ENCODE results near the gene RASA3. TPM values are rescaled to one million over a fixed set of nuclear protein-coding genes. Genes with fewer than 3 reads are reported as not detected.

The RASA3 gene
- polyA plus RNA-seq, 3 donors = 9.0 to 32.6 (median 16.6) TPM

DNA sequence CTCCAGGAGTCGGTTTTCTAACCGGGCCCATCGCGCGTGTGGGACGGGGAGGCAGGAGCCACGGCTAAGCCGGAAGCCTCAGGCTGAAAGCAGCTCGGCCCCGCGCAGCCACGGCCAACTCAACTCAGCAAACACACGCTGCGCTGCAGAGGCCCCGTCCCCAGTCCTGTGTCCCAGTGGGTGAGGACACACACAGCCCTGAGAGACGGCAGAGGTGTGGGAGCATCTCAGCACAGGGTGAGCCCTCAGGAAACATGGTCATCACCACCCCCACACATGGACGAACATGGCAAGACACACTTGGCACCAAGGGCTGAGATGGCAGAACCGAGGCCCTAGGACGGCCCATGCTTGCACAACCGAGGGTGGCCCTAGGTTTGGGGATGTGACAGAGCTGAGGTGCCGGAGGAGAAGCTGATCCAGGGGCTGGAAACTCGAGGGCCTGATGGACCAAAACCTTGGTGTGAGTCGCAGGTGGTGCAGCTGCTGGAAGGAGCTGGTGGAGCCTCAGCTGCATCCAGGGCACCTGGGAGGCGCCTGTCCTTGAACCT lies 129.6 kb downstream of the RASA3 start:
- DNase-seq = no peak
- Mint-ChIP-seq H3K36me3 (peaks cover 54 to 64% of the 10 kb centered on the region in 2 donors), H3K4me1 (no peaks in the 10 kb centered on the region), H3K27ac (peak overlapping the region in 3 of 7 donors; percentile 10 to 18 (median 14)), H3K27me3 (ENCODE audit: low read depth in 3 of 3) (peaks cover 0 to 2% (median 0%) of the 10 kb centered on the region in 3 donors), H3K9me3 (peaks cover 0 to 2% (median 0%) of the 10 kb centered on the region in 7 donors), H3K4me3 (no peak overlapping the region)
- H3K79me2 ChIP-seq (ENCODE audit: insufficient read depth, low read length) = no peaks in the 10 kb centered on the region
- intact Hi-C loops (cut with micrococcal nuclease) = no loop called here
- H3K4me2 ChIP-seq (replicated peaks; ENCODE audit: extremely low read depth, low read length, poor library complexity, severe bottlenecking) = no peak overlapping the region
- peaks cover 18% of the 10 kb centered on the region for H4K20me1 ChIP-seq (ENCODE audit: insufficient read depth, low read length)
- WGBS (ENCODE audit: insufficient coverage) = 93% methylated on average over 20 of the region's 24 CpGs
- H3K4me1 ChIP-seq (ENCODE audit: control insufficient read depth in 1 of 2, insufficient read depth in 2 of 2, low read length in 2 of 2) = no peaks in the 10 kb centered on the region
- H3K9me3 ChIP-seq (replicated peaks in 1 of 2; ENCODE audit: control insufficient read depth in 1 of 2, insufficient read depth in 1 of 2, low read length in 2 of 2) = no peaks in the 10 kb centered on the region
- H3K36me3 ChIP-seq (replicated peaks in 1 of 2; ENCODE audit: control insufficient read depth in 1 of 2, insufficient read depth in 2 of 2, low read length in 2 of 2) = peaks cover 46 to 69% of the 10 kb centered on the region in 2 donors
- no peak overlapping the region for H3K9ac ChIP-seq (ENCODE audit: insufficient read depth, low read length, poor library complexity, severe bottlenecking)
- H3K4me3 ChIP-seq (replicated peaks in 1 of 3; ENCODE audit: low read depth in 2 of 3, low read length in 3 of 3) = no peak overlapping the region
- H3K27ac ChIP-seq (ENCODE audit: low read depth in 1 of 2, low read length in 2 of 2) = no peak overlapping the region
- no peak for TF ChIP-seq CTCF (IDR thresholded peaks at IDR 0.05)
- H2AFZ ChIP-seq (ENCODE audit: insufficient read depth, low read depth, low read length, poor library complexity, severe bottlenecking) = no peak overlapping the region
- no peaks in the 10 kb centered on the region for H3K27me3 ChIP-seq (ENCODE audit: control insufficient read depth in 2 of 2, insufficient read depth in 2 of 2, low read length in 2 of 2)

- intact Hi-C loops (cut with micrococcal nuclease) = no loop called here
- no peak overlapping the region for H3K9ac ChIP-seq (ENCODE audit: insufficient read depth, low read length, poor library complexity, severe bottlenecking)
- no peaks in the 10 kb centered on the region for H3K9me3 ChIP-seq (replicated peaks in 1 of 2; ENCODE audit: control insufficient read depth in 1 of 2, insufficient read depth in 1 of 2, low read length in 2 of 2)
- no peaks in the 10 kb centered on the region for H3K4me1 ChIP-seq (ENCODE audit: control insufficient read depth in 1 of 2, insufficient read depth in 2 of 2, low read length in 2 of 2)
- no peak for TF ChIP-seq CTCF (IDR thresholded peaks at IDR 0.05)
- no peaks in the 10 kb centered on the region for H3K79me2 ChIP-seq (ENCODE audit: insufficient read depth, low read length)
- H4K20me1 ChIP-seq (ENCODE audit: insufficient read depth, low read length) = peaks cover 18% of the 10 kb centered on the region
- peaks cover 0 to 2% (median 0%) of the 10 kb centered on the region in 7 donors for H3K9me3 Mint-ChIP-seq
- H3K4me2 ChIP-seq (replicated peaks; ENCODE audit: extremely low read depth, low read length, poor library complexity, severe bottlenecking) = no peak overlapping the region
- H2AFZ ChIP-seq (ENCODE audit: insufficient read depth, low read depth, low read length, poor library complexity, severe bottlenecking) = no peak overlapping the region
- no peak for DNase-seq
- no peak overlapping the region for H3K27ac ChIP-seq (ENCODE audit: low read depth in 1 of 2, low read length in 2 of 2)
- 98% methylated on average over 23 of the region's 27 CpGs for WGBS (ENCODE audit: insufficient coverage)
- no peaks in the 10 kb centered on the region for H3K27me3 ChIP-seq (ENCODE audit: control insufficient read depth in 2 of 2, insufficient read depth in 2 of 2, low read length in 2 of 2)
- peaks cover 58 to 68% of the 10 kb centered on the region in 2 donors for H3K36me3 Mint-ChIP-seq
- H3K4me3 Mint-ChIP-seq = no peak overlapping the region
- peaks cover 0 to 2% (median 0%) of the 10 kb centered on the region in 3 donors for H3K27me3 Mint-ChIP-seq (ENCODE audit: low read depth in 3 of 3)
- peaks cover 49 to 72% of the 10 kb centered on the region in 2 donors for H3K36me3 ChIP-seq (replicated peaks in 1 of 2; ENCODE audit: control insufficient read depth in 1 of 2, insufficient read depth in 2 of 2, low read length in 2 of 2)
- H3K27ac Mint-ChIP-seq = peak overlapping the region in 1 of 7 donors; percentile 12
- no peak overlapping the region for H3K4me3 ChIP-seq (replicated peaks in 1 of 3; ENCODE audit: low read depth in 2 of 3, low read length in 3 of 3)
- no peaks in the 10 kb centered on the region for H3K4me1 Mint-ChIP-seq
Observed at GRCh38 chr13:114002009-114002544, 130.3 kb downstream of the RASA3 start.
